ENCODE measurements around the gene MACROD1.

The MACROD1 gene

DNA sequence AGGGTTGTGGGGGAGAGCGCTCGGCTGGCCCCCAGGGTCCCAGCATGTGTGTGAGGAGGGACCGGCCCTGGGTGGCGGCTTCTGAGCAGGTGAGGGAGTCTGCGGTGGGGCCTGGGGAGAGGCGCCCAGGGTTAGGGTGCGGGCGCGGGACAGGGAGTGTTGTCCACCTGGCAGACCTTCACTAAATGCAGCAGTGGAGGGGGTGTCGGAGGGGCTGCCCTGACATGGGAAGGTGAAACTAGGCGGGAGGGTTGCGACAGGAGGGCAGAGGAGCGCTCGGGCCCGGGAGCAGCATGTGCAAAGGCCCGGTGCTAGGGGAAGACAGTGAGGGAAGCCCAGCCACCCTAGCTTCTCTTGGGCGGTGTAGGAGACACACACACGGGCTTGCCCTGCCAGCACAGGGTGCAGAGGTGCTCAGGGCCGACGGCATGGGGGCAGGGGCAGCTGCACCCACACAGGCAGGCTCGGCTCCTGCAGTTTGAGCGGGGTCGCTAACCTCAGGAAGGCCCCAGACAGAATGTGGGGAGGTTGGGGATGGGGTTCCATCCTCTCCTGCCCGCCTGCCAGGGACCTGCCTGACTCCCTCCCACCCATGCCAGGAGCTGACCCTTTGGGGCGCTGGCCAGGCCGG, 157.5 kb downstream of the MACROD1 start:
- no peak for DNase-seq

DNA sequence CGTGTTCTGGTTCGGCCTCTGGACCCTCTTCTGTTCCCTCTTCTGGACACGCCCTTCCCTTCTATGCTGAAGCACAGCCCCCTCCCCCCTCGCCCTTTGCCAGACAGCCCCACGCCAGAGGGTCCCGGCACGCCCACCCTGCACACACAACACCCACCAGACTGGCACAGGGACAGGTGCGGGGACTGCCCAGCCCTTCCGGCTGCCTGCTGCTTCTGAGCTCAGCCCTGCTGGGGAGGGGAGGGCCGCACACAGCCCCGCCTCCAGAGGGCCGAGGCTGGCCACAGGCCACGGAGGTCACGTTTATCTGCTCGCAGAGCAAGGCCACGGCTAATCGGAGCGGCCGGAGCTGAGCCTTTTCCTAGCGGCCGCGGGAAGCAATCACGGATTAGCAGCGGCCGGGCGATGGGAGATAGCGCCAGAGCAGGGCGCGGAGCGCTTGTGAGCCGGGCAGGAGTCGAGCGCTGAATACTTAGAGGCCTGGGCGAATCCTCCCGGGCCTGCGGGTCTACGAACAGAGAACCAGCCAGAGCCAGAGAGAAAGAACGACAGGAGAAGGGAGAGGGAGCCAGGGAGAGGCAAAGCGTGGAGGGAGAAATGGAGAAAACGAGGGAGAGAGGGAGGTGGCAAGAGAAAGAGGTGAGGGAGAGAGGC, 158.2 kb downstream of the MACROD1 start:
- DNase-seq = peak; percentile 34

DNA sequence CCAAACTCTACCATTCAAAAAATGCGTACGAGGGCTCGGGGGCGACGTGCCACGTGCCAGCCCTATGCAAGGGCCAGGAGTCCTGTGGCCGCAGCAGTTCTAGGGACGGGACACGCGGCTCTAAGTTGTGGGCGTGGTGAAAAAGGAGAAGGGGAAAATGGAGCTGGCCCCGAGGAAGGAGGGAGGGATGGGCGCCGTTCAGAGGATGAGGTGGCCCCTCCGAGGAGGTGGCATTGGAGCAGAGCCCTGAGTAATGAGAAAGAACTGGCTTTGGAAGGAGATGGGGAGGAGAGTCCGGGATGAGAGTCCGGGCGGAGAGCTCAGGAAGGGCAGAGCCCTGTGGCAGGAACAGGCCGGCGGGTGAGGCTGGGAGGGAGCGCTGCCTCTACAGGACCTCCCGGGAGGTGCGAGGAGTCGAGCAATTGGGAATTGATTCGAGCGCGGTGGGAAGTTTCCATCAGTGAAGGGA, 158.7 kb downstream of the MACROD1 start:
- no peak for DNase-seq

DNA sequence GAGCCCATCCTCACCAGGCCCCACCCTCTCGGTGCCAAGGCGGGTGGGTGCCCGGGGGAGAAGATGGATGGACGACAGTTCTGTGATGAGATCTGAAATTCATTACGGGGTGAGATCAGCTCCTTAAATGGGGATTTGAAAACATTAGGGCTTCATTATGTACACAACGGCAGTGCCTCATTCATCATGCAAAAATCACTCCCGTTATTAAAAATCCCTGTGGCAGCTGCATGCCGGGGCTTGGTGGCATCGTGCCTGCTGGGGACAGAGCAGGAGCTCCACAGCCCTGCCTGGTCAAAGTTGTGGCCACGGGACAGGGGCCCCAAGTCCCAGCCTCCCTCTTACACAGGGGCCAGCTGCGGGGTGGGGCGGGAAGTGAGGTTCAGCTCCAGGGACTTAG, 159.5 kb downstream of the MACROD1 start:
- DNase-seq = no peak

DNA sequence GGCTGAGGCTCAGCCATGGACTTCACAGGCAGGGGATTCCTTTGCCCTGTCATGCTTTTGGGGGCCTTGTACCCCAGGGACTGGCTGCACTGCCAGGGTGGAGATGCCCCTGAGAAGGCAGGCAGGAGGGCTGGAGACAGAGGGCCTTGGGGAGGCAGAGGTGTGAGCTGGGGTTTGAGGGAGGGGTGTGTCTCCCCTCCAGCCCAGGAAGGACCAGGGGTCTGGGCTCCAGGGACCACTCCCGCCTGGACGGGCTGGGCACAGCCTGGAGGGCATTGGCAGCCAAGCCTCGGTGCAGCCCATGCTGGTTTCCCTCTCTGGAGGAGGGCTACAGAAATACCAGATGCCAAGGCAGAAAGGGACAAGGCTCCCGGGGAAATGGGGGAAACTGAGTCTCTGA, 160.2 kb downstream of the MACROD1 start:
- no peak for DNase-seq

DNA sequence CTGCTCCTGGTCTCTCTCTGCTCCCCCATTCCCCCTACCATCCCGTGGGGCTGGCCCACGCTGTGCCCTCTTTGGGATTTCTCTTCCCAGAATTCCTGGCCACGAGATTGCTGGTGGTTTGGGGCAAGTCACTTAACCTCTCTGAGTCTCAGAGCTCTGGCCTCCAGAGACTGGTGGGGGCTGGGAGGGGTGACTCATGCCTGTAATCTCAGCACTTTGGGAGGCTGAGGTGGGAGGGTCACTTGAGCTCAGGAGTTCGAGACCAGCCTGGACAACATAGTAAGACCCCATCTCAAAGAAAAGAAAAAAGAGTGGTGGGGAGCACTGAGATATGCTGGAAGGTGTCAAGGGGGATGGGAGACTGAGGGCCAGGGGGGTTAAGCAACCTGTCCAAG, 161.3 kb downstream of the MACROD1 start:
- DNase-seq = no peak

DNA sequence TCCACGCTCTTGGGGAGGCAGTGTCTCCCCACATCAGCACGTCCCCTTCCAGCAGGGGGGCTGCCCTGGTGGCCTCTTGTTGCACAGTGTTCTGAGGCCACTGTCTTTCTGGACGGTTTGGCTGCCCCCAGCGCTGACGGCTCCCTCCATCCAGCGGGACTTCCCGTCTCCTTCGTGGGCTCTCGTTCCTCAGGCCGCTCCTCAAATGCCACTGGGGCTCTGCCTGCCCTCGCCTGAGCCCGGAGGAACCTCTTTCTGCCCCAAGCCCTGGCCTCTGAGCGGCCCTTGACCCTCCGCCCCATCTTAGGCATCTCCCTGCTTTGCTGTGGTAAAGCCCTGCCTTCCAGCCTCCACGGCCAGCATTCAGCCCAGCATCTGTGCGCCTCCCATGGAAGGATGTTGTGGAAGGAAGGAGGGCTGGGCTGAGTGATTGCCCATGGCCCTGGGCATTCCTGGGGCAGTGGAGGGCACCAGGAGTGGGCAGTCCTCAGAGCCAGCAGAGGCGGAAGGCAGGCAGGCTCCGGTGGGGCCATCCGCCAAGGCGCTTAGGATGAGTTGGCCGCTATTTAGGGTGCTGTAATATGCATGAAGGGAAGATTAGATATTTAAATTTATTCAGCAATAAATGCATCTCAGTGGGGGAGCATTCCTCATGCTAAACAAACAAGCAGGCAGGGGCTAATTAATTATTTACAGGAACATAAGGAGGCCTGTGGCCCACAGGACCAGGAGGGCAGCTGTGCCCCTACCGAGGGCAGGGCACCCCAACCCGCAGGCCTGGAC, 161.9 kb downstream of the MACROD1 start:
- DNase-seq = no peak

DNA sequence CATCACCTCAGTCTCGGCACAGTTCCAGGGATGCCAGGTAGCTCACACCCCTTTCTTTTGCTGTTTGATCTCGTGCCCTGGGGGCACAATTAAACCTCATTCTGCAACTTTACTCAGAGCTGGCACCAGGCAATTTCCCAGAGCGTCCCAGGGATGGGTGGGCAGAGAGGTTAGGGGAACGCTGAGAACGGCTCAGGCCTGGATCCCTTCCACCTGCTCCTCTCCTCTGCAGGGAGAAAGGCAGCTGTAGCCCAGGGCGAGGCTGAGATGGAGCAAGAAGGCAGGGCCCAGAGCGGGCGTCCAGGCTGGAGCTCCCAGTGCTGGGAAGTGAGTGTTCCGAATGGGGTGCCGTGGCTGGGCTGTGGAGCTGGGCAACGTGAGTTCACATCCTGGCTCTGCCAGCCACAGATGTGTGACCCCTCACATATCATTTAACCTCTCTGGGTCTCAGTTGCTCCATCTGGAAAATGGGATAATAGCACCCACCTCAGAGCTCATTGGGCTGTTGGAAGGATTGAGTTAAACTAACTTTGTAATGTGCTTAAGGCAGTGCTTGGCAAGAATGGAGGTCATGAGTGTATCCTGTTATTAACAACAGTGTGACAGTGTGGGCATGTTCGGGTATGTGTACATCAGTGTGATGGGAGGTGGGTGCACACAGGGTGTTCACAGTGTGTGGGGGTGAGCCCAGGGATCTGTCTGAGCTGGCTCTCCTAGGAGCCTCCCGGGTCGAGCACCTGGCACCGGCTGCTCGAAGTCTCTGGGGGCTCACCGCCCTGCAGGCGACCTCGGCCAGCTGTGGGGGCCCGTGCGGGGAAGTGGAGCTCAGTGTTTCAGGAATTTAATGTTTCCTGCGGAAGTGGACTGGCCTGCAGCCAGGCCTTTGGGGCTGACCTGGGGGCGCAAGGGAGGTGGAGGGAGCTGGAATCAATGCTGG, 164.2 kb downstream of the MACROD1 start:
- DNase-seq = no peak

DNA sequence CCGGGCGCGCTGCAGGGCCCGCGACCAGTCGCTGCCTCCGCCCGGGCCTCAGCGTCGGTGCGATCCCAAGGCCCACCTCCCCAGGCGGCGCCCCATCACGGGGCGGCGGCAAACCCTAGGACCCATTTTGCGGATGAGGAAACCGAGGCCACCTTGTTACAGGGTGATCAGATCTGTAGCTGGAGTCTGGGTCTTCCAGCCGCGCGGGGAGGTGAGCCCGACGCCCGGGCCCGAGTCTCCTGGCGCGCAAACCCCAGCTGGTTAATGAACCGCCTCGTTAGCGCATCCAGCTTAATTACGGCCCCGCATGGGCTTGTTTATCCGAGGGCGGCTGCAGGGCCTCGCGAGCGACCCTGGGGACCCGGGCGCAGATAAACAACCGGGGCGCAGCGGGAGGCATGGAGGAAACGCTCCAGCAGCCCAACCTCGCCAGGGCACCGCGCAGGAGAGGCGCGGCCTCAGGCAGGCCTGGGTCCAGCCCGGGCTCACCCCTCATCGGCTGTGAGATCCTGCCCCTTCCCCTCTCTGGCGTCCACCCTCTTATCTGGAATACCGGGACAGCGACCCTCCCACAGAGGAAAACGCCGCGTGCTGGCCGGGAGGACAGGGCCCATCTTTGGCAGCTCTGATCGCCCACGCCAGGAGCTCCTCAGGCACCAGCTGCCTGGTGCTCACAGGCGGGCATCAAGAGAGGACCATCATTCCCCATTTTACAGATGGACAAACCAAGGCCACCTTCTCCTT, 165.0 kb downstream of the MACROD1 start:
- no peak for DNase-seq

DNA sequence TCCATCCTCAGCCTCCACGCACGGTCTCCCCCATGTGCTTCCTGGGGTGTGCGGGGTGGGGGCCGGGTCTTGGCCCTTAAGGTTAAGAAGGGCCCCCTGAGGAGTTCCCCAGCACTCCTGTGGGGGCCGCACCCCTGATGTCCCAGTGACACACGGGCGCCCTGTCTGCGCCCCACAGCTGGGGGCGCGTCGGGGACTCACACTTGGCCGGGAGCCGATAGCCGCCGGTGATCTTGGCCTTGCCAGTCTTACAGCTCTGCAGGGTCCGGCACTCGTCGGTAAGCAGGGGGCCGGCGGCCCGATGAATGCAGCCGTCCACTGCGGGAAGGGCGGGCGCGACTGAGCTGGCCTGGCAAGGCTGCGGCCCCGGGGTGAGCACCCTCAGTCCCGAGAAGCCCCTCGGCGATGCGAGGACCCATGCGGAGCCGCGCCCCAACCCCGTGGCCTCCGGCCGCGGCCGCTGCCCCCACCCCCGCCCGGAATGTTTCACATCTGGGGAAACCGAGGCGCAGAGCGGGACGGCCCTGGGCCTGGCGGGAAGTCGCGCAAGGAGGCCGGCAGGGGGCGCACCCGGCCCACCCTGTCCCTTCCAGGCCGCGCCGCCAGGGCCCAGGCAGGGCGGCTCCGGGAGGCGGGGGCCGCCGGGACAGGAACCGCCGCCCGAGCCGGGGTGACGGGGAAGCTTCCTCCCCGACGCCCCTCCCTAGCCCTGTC, 165.7 kb downstream of the MACROD1 start:
- DNase-seq = no peak

DNA sequence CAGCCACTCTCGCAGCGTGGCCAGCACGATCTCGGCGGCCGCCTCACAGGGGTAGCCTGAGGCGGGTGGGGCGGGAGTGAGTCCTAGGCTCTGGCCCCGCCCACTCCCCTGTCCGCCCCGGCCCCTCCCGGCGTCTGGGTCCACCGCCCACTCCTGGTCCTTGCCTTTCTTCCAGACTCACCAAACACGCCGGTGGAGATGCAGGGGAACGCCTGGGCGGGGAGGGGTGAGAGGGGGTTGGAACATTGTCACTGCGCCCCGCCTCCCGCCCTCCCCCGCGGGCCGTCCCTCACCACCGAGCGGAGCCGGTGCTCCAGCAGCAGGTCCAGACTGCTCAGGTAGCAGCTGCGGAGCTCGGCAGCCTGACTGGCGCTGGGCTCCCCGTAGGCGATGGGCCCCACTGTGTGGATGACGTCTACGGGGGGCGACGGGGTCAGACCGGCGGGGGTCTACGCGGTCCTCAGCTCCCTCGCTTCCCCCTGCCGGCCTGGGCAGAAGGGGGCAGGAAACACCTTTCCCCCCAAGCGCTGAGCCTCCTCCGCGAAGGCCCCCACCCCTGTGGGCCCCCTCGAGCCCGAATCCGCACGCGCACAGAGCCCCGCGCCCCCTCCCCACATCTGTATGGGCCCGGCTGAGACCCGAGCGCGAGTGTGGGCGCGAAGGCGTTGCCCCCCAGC, 166.4 kb downstream of the MACROD1 start:
- DNase-seq = peak; percentile 83

DNA sequence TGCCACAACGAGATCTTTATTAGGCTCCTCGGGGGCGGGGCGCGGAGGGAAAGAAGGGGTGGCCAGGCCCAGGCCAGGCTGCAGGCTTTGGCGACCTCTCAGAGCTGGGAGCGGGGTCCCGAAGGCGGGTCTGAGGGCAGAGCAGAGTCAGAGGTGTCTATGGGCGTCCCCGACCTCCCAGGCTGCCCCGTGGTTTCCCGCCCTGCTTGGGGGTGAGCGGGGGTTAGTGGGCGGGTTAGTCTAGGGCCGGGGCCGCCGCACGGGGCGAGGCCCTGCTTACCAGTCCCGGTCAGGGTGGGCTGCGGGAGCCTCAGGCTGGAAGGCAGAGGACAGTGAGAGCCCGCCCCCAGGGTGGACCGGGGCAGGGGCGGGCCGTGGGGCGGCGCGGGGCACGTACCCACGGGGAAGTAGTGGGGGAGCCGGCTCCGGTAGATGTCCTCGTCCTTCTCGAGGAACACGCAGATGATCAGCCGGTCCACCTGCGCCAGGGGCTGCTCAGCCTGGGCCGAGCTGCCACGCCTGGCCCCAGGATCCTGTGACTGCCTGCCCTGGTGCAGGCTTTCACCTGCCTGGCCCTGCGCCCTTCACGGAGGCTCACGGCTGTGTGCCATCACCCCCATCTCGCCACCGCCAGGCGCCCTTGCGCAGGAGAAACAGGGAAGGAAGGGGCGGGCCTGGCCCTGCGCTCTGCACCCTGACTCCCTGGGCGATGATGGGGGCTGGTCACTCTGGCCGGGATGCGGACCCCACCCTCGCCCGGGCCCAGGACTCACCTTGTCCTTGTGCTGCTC, 167.2 kb downstream of the MACROD1 start:
- peak; percentile 49 for DNase-seq

DNA sequence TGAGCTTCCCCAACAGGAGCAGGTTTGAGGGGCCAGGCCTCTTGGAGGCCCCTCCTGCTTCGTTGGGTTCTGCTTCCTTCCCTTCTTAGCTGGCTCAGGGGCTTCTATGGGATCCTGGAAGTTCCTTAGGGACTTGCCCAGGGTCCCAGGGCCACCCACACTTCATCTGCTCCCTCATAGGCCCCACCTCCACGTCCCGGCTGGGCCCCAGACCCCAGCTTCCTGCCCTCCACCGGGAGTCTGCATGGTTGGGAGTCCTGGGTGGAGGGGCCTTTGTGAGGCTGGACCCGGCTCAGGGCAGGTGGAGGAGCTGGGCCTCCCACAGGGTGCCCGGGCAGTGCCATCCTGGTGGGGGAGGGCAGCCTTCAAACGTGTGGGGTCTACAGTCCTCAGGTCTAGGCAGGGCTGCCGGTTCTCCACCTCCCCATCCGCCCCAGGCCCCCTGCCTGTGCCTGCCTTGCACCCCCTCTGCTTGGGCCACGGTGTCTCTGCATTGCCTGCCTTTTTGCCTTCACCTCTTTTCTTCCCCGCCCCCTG, 168.0 kb downstream of the MACROD1 start:
- DNase-seq = no peak

DNA sequence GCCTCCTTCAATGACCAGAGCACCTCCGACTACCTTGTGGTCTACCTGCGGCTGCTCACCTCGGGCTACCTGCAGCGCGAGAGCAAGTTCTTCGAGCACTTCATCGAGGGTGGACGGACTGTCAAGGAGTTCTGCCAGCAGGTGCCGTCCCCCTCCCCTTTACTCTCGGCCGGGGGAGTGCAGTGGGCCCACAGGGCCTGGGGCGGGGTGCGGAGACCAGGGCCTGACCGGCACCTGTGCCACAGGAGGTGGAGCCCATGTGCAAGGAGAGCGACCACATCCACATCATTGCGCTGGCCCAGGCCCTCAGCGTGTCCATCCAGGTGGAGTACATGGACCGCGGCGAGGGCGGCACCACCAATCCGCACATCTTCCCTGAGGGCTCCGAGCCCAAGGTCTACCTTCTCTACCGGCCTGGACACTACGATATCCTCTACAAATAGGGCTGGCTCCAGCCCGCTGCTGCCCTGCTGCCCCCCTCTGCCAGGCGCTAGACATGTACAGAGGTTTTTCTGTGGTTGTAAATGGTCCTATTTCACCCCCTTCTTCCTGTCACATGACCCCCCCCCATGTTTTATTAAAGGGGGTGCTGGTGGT, 168.7 kb downstream of the MACROD1 start:
- DNase-seq = no peak

DNA sequence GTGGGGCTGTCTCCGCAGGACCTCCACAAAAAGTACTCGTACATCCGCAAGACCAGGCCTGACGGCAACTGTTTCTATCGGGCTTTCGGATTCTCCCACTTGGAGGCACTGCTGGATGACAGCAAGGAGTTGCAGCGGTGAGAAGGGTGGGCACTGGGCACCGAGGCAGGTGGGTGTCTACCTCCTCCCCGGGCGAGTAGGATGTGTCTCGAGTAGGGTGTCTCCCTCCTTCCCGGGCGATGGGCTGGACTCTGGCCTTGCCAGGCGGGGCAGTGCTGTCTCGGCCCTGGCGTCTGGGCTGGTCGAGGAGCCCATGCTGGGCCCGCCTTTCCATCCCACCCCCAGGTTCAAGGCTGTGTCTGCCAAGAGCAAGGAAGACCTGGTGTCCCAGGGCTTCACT, 169.4 kb downstream of the MACROD1 start:
- no peak for DNase-seq

DNA sequence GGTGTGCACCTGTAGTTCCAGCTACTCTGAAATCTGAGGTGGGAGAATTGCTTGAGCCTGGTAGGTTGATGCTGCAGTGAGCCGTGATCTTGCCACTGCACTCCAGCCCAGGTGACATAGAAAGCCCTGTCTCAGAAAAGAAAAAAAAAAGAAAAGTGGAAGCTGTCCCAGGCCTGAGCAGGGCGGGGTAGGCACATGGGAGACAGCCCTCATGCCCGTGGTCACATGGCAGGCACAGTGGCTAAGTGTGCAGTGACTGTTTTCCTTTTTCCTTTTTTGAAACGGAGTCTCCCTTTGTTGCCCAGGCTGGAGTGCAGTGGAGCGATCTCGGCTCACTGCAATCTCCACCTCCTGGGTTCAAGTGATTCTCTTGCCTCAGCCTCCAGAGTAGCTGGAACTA, 171.9 kb downstream of the MACROD1 start:
- DNase-seq = no peak

DNA sequence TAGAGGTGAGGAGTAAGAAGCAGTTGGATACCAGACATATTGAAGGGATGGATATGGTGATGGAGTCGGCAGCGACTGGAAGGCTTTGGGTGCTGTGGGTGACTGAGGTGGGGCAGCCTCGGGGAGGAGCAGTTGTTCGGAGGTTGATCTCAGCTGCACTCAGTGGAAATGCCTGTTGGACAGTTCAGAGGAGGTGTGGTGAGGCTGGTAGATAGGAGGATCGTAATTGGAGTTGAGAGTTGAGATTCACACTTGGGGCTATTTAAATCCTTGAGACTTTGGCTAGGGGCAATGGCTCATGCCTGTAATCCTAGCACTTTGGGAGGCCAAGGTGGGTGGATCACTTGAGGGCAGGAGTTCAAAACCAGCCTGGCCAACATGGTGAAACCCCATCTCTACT, 172.8 kb downstream of the MACROD1 start:
- DNase-seq = no peak

DNA sequence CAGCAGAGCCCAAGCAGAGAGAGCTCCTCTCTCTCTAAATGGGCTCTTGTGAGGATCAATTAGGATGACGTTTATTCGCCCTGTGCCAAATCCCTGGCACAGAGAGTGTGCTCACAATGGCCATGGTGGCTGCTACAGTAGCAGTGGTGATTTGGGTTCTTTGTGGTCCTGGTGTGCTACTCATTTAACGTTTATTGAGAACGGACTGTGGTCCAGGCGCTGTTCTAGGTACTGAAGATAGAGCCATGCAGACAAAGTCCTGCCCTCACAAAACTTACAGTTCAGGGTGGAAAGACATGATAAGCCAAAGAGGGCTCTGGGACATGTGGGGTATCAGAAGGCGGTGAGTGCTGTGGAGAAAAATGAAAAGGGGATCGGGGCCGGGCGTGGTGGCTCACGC, 174.4 kb downstream of the MACROD1 start:
- no peak for DNase-seq

DNA sequence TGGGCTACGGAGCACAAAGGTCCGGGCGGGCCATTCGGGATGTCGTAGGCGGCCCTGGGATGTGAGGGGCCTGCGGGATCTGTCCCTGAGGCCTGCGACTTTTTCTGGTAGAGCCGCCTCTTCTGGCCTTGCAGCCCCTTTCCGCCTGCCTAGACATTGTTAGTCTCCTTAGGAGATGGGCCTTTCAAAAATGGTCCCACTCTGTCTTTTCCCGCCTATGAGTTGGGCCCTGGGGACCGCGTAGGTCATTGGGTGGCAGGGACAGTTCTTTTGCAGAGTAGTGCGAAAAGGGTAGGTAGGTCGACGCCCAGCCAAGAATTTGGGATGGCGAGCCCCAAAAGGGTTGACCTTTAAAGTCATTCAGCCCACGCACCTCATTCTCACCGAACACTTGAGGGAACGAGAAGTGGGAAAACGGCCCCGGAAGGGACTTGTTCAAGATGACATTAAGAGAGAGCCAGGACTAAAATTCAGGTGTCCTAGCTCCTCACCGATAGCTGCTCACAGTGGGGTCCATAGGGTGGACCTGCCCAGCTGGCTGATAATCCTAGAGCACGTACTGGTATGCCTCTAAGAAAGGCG, 178.9 kb downstream of the MACROD1 start:
- no peak for DNase-seq
